Erythroblast (primary cell): Measurements from ENCODE around the gene DTD2.

ENCODE experiments used
- GATA1 ChIP-seq: IDR thresholded peaks from 2 replicates; pipeline ENCODE4 v1.6.1; 2011; ENCODE audit warnings: low read depth, mild to moderate bottlenecking, control low read depth, low read length, moderate library complexity
- POLR2A ChIP-seq: IDR thresholded peaks from 2 replicates; pipeline ENCODE4 v1.6.1; 2011; ENCODE audit warnings: mild to moderate bottlenecking, low read length

- no peak for TF ChIP-seq POLR2A
- no peak for TF ChIP-seq GATA1
These were observed 48.9 kb downstream of the DTD2 start for GRCh38 chr14:31408421-31408820.
